ENCODE results near the gene ACOT13.
"Not testable (repeated sequence)": the region's sequence is repeated elsewhere in the genome, so short reads cannot be mapped to it uniquely, and the experiment has no call there.

ACOT13 gene

DNA sequence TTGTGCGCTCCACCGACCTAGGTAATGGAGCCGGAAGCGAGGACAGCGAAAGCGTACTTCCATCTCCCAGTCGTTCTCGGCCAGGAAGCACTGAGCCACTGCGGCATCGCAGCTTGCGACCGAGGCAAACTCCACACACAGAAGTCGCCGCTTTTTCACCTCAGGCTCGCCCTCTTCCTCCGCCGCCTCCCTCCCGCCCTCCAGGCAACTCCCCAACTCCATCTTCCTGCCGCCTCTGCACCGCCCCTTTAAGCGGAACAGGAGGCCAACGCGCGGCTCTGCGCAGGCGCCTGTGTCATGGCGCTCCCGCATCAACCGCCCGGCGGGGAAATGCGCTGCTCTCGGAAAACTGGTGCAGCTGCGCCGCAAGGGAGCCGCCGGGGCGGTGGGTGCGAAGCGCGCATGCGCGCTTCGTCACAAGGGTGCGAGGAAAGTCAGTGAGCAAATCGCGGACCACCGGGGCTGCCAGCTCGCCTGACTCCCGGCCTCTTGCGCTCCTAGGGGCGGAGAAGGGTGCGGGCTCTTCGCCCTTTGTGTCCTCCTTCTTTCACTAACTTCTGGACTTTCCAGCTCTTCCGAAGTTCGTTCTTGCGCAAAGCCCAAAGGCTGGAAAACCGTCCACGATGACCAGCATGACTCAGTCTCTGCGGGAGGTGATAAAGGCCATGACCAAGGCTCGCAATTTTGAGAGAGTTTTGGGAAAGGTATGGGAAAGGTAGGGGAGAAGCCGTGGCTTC lies at the start of gene ACOT13, which contains the start of gene TDP2:
ACOT13 (plus strand) TSS at position 437 of the 737 bp plus-strand sequence; CDS start at position 624, 187 bp downstream.
TDP2 (minus strand) TSS at position 259 of the 737 bp plus-strand sequence; CDS start at position 222, 37 bp downstream.
- DNase-seq: peak; percentile 97

GRCh38 chr6:24619661-24620060 lies 47.2 kb upstream of the ACOT13 start:
- no peak for DNase-seq

- DNase-seq: no peak
These were observed 46.2 kb upstream of the ACOT13 start for GRCh38 chr6:24620637-24621036.

GRCh38 chr6:24621626-24622289 lies 45.1 kb upstream of the ACOT13 start:
- DNase-seq: no peak

GRCh38 chr6:24630856-24631505 lies 35.9 kb upstream of the ACOT13 start:
- no peak for DNase-seq

GRCh38 chr6:24631671-24632070 lies 35.2 kb upstream of the ACOT13 start:
- DNase-seq: no peak

DNA sequence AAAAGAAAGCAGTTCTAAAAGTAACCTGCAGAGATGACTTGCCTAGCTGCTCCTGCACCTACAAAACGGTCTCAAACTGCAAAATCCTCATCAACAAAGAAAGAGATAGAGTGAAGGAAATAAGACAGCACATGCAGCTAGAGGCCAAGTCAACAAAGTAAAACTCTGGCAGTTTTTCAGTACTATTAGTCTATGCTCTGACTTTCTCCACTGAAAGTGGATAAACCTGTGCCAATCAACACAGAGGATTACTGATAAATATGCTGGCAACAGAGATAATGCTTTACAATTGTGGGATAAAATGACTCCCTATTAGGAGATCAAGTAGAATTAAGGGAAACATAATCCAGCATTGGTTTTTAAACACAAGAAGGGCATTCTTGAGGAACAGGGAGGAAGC lies 34.3 kb upstream of the ACOT13 start:
- no peak for DNase-seq

DNA sequence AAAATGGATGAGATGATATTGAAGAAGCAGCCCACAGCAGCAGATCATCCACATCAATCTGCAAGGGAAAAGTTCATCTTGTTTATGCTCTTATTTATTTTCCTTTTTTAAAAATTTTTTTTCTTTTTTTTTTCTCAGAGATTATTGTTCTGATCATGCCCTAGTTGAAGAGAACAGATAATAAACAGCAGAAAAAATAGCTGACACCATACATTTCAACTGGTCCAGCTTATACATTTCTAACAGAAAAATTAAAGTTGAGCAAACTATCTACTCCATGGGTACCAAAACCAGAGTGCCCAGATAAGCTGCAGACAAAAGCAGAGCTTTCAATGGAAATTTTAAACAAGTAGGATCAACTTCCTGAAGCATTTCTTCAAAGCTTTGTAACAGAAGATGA lies 30.2 kb upstream of the ACOT13 start:
- no peak for DNase-seq

DNA sequence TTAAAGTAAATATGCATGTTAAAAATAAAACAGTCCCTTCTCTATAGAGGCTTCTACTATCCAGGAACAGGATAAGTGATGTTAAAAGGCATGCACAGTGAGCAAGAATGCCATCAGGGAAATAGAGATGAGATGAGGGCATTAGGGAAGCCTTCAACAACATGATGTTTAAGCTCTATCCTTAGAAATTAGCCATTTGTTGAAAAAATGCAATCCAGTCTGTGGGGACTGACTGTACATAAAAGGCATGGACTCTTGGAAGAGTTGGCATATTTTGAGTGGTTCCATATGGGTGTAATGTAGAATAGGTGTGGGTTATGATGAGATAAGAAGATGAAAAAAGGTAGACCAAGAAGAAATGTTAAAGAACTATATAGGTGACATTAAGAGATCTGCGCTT lies 26.7 kb upstream of the ACOT13 start:
- DNase-seq: no peak

DNA sequence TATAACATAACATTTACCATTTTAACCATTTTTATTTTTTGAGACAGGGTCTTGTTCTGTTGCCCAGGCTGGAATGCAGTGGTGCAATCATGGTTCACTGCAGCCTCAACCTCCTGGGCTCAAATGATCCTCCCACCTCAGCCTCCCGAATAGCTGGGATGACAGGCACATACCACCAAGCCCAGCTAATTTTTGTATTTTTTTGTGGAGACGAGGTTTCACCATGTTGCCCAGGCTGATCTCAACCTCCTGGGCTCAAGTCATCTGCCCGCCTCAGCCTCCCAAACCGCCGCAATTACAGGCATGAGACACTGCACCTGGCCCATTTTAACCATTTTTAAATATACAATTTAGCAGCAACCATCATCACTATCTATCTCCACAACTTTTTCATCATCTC lies 26.2 kb upstream of the ACOT13 start:
- not testable (repeated sequence) for DNase-seq

- no peak for DNase-seq
These were observed 24.8 kb upstream of the ACOT13 start for GRCh38 chr6:24642061-24642460.

- no peak for DNase-seq
These were observed 23.0 kb upstream of the ACOT13 start for GRCh38 chr6:24643920-24644319.

GRCh38 chr6:24644377-24644776 lies 22.5 kb upstream of the ACOT13 start:
- DNase-seq: no peak

- peak; percentile 4 for DNase-seq
These were observed 20.1 kb upstream of the ACOT13 start for GRCh38 chr6:24646771-24647170.

GRCh38 chr6:24648276-24648675 lies 18.6 kb upstream of the ACOT13 start:
- no peak for DNase-seq

- DNase-seq: no peak
These were observed 17.2 kb upstream of the ACOT13 start for GRCh38 chr6:24649691-24650090.

DNA sequence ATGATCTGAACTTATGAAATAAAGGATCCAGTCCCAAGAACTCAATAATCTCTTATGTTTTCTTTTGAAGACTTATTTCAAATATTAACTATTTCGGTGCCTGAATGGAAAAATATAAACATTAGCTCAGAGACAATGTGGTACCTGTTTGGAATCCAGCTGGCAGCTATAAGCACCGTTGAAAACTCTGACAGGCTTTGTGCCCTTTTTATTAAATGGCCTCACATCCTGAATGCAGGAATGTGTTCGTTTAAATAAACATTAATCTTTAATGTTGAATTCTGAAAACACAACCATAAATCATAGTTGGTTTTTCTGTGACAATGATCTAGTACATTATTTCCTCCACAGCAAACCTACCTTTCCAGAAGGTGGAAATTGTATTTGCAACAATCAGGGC lies 16.5 kb upstream of the ACOT13 start:
- DNase-seq: no peak

- DNase-seq: no peak
These were observed 11.7 kb upstream of the ACOT13 start for GRCh38 chr6:24655215-24655614.

DNA sequence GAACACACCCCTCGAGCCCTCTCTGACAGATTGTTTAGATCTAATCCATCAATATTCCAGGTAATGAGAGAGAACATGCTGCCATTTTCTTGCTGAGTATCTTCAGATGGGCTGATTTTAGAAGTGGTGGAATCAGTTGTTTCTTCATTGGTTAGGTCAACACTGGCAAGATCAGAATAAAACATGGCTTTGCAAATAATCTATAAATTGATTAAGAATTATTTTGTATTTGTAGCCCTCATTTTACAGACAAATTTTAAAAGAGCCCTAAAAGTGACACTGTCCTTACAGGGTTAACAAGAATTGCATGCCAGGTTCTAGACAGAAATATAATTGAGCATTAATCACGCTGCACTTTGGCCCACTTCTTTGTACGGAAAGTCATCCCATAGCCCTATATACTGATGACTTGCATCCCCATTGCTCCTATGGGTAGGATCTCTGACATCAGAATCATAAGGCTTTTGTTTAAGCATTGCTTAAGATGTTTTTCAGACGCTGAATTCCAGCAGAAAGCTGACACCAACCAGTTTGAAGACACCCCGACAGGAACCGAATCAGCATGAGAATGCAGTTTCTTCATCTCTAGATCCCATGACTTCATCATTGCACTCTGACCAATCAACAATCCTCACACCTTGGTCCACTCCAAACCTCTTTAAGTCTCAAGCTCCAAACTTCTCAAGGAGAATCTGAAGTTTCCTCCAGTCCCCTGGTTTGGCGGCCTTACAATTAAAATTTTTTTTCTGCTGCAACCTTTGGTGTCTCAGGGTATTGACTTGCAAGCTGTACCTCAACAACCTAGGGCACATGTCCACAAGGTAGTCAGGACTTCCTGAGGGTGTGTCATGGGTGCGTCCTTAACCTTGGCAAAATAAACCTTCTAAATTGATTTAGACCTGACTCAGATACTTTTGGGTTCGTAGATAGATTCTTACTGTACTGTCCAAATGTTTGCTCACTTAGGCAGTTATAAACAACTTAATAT lies 8.0 kb upstream of the ACOT13 start:
- peak; percentile 45 for DNase-seq

DNA sequence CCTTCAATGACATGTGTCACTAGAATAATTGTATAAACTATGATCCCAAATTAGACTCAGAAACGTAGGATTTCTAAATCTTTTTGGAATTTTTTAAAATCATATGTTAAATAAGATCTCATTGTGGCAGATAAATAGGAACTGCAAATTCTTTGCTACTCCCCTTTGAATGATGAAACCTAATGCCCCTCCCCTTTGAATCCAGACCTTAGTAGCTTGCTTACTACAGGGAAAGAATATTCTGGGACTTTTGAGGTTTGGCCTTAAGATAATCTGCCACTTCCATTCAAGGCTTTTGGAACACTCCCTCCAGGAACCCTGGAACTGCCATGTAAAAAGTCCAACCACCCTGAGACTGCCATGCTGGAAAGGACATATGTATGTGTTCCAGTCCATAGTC lies 7.3 kb upstream of the ACOT13 start:
- DNase-seq: no peak

DNA sequence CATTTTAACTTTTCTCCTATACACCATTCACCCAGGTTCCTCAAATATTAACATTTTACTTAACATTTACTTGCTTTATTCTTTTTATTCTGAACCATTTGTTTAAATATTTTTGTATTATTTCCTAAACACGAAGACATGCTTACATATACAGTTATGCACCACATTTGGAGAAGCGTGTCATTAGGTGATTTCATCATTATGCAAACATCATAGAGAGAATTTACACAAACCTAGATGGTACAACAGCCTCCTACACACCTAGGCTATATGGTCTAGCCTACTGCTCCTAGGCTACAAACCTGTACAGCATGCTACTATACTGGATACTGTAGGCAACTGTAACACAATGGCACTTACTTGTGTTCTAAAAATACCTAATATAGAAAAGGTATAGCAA lies 6.8 kb upstream of the ACOT13 start:
- no peak for DNase-seq

DNA sequence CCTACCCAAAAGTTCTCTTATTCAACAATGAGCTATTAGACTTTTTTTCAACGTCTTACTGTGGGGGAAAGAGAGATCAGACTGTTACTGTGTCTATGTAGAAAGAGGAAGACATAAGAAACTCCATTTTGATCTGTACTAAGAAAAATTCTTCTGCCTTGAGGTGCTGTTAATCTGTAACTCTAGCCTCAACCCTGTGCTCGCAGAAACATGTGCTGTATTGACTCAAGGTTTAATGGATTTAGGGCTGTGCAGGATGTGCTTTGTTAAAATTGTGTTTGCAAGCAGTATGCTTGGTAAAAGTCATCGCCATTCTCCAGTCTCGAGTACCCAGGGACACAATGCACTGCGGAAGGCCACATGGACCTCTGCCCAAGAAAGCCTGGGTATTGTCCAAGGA lies 5.1 kb upstream of the ACOT13 start:
- not testable (repeated sequence) for DNase-seq

- no peak for DNase-seq
These were observed 4.6 kb upstream of the ACOT13 start for GRCh38 chr6:24662236-24662635.
